ENCODE results near the gene C14orf119. TPM values are rescaled to one million over a fixed set of nuclear protein-coding genes. Genes with fewer than 3 reads are reported as not detected.

Gene C14orf119
- total and polyA plus RNA-seq, 9 donors: 13.8 to 55.6 (median 41.5) TPM

- no peaks in the 10 kb centered on the region for H3K36me3 ChIP-seq
- H3K27ac ChIP-seq: no peak overlapping the region
- DNase-seq: no peak
- 88 to 89% (median 89%) methylated on average over 11 of the region's 11 CpGs for WGBS, 3 donors
- peaks cover 2% of the 10 kb centered on the region for H3K4me1 ChIP-seq (ENCODE audit: insufficient read depth)
- H3K4me3 ChIP-seq: no peak overlapping the region
- no peak for TF ChIP-seq EP300 (IDR thresholded peaks at IDR 0.05)
- no peaks in the 10 kb centered on the region for H3K9me3 ChIP-seq
- H3K27me3 ChIP-seq: no peaks in the 10 kb centered on the region
- intact Hi-C loops (cut with DNase I): no loop called here
Observed at GRCh38 chr14:23137192-23137812, 42.0 kb downstream of the C14orf119 start.

DNA sequence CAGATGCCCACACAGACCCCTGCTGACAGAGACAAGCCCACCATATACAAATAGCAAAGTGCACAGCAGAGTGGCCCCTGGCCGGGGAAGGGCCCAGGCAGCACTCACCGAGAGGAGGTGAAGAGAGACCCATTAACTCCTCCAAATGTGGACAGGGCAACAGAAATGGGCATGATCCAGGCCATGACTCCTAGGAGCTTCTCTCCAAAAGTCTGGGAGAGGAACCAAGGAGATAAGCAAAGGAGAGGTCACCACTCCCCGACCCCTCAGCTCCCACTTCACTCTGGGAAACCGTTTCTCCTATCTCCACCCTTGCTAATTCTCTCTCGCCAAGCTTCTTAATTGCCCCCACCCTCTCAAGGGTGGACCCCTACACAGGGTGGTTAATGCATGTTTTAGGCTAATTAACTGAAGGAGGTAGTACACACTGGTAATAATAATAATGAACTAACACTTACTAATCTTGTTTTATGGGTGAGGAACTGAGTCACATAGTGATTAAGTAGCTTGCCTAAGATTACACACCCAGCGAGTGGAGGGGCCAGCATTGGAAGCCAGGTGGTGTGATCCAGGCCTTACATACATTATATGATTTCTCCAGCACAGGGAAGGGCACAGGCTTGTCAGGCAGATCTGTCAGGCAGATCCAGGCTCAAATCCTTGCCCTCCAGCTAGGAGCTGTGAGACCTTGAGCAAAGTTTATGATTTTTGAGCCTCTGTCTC lies 42.7 kb downstream of the C14orf119 start:
- DNase-seq: no peak
- Histone ChIP-seq H3K9me3 (no peaks in the 10 kb centered on the region), H3K27me3 (no peaks in the 10 kb centered on the region), H3K4me1 (ENCODE audit: insufficient read depth) (peaks cover 6% of the 10 kb centered on the region), H3K36me3 (no peaks in the 10 kb centered on the region), H3K4me3 (no peak overlapping the region), H3K27ac (no peak overlapping the region)
- 73 to 82% (median 75%) methylated on average over 5 to 6 of the region's 6 CpGs for WGBS, 3 donors
- intact Hi-C loops (cut with DNase I): no loop called here
- TF ChIP-seq EP300 (IDR thresholded peaks at IDR 0.05) (no peak), POLR2A (IDR thresholded peaks at IDR 0.05) (no peak), CTCF (IDR thresholded peaks at IDR 0.05) (no peak)

DNA sequence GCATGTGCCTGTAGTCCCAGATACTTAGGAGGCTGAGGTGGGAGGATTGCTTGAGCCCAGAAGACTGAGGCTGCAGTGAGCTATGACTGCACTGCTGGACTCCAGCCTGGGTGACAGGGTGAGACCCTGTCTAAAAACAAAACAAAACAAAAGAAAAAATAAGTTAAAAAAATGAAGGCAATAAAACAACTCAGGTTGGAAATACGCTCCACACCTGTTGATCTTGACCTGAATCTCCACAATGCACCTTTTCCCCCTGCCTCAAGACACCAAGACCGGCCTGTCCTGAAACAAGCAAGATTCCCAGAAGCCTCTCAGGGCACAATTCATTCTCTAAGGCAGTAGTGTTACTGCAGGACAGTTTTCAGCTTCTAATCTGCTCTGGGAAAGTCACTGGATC lies 44.6 kb downstream of the C14orf119 start:
- Histone ChIP-seq H3K4me1 (ENCODE audit: insufficient read depth) (peaks cover 6% of the 10 kb centered on the region), H3K36me3 (no peaks in the 10 kb centered on the region), H3K9me3 (no peaks in the 10 kb centered on the region), H3K27me3 (no peaks in the 10 kb centered on the region), H3K4me3 (no peak overlapping the region), H3K27ac (no peak overlapping the region)
- no peak for DNase-seq
- WGBS, 3 donors: 96 to 100% (median 97%) methylated on average over 2 of the region's 2 CpGs
- intact Hi-C loops (cut with DNase I): no loop called here
- TF ChIP-seq POLR2A (IDR thresholded peaks at IDR 0.05) (no peak), EP300 (IDR thresholded peaks at IDR 0.05) (no peak), CTCF (IDR thresholded peaks at IDR 0.05) (no peak)

GRCh38 chr14:23140371-23140770 lies 45.1 kb downstream of the C14orf119 start:
- intact Hi-C loops (cut with DNase I): no loop called here
- H3K9me3 ChIP-seq: no peaks in the 10 kb centered on the region
- H3K4me1 ChIP-seq (ENCODE audit: insufficient read depth): peaks cover 6% of the 10 kb centered on the region
- no peak overlapping the region for H3K4me3 ChIP-seq
- TF ChIP-seq EP300 (IDR thresholded peaks at IDR 0.05): no peak
- TF ChIP-seq POLR2A (IDR thresholded peaks at IDR 0.05): no peak
- no peak for TF ChIP-seq CTCF (IDR thresholded peaks at IDR 0.05)
- no peaks in the 10 kb centered on the region for H3K27me3 ChIP-seq
- DNase-seq: no peak
- H3K36me3 ChIP-seq: no peaks in the 10 kb centered on the region
- 87 to 91% (median 90%) methylated on average over 6 of the region's 6 CpGs for WGBS, 3 donors
- no peak overlapping the region for H3K27ac ChIP-seq

Measured in ovary (tissue), 9 donors.